Suppressor macrophage treated with lipopolysaccharide for 1 hour (primary cell): ENCODE measurements around the gene ALG14.
"Not testable (repeated sequence)": the region's sequence is repeated elsewhere in the genome, so short reads cannot be mapped to it uniquely, and the experiment has no call there.

Experiments
- DNase-seq, 3 donors: peaks; one replicate each; pipeline ENCODE4 v3.0.0-alpha.2; 2020 to 2022

ALG14 gene

GRCh38 chr1:94951509-94952208 lies 121.1 kb downstream of the ALG14 start:
- no peak for DNase-seq

GRCh38 chr1:94951046-94951445 lies 121.7 kb downstream of the ALG14 start:
- DNase-seq: no peak

GRCh38 chr1:94949681-94950661 lies 122.8 kb downstream of the ALG14 start:
- no peak for DNase-seq

- DNase-seq: no peak
These were observed 125.3 kb downstream of the ALG14 start for GRCh38 chr1:94947437-94947836.

- DNase-seq: peak in 1 of 3 donors; percentile 19
These were observed 125.9 kb downstream of the ALG14 start for GRCh38 chr1:94946886-94947285.

GRCh38 chr1:94942171-94943128 lies 130.3 kb downstream of the ALG14 start:
- DNase-seq: no peak

GRCh38 chr1:94941480-94941879 lies 131.3 kb downstream of the ALG14 start:
- DNase-seq: not testable (repeated sequence)

GRCh38 chr1:94940738-94941137 lies 132.0 kb downstream of the ALG14 start:
- DNase-seq: no peak

GRCh38 chr1:94937820-94938219 lies 134.9 kb downstream of the ALG14 start:
- no peak for DNase-seq

- DNase-seq: no peak
These were observed 135.7 kb downstream of the ALG14 start for GRCh38 chr1:94936861-94937620.

- DNase-seq: no peak
These were observed 137.3 kb downstream of the ALG14 start for GRCh38 chr1:94935476-94935875.

- DNase-seq: no peak
These were observed 137.7 kb downstream of the ALG14 start for GRCh38 chr1:94935034-94935433.

GRCh38 chr1:94934551-94934950 lies 138.2 kb downstream of the ALG14 start:
- DNase-seq: no peak

GRCh38 chr1:94931254-94931841 lies 141.4 kb downstream of the ALG14 start:
- DNase-seq: no peak

- no peak for DNase-seq
These were observed 143.2 kb downstream of the ALG14 start for GRCh38 chr1:94929351-94930217.

- DNase-seq: no peak
These were observed 144.3 kb downstream of the ALG14 start for GRCh38 chr1:94928293-94928939.

GRCh38 chr1:94927405-94928175 lies 145.2 kb downstream of the ALG14 start:
- no peak for DNase-seq

- DNase-seq: peak; percentile 69 to 89 (median 75)
These were observed 145.8 kb downstream of the ALG14 start, which contains the start of gene CNN3 for GRCh38 chr1:94926915-94927404. Gene CNN3, minus strand, starts transcription at chr1:94927110. Its CDS starts 216 bp downstream, at chr1:94926894.
